ENCODE results near the gene PPARD. TPM values are rescaled to one million over a fixed set of nuclear protein-coding genes. Genes with fewer than 3 reads are reported as not detected.

The PPARD gene
- total RNA-seq, 1 donor from 2014 or later, result 20.8 TPM

DNA sequence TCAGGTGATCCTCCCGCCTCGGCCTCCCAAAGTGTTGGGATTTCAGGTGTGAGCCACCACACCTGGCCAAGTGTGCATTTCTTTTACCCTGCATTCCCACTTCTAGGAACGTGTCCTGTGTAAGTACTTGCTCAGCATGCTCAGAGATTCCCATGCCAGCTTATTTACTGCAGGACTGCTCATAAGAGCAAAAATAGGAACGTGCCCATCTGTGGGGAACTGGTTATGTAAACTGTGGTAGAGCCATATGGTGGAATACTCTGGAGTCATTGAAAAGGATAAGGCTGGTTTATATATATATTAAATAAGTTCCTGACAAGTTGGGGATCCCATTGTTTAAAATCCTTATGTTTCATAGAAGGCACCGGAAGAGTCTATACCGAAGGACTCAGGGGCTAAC is 71.6 kb downstream of the PPARD start:
- H3K4me1 Mint-ChIP-seq, result peaks cover 12% of the 10 kb centered on the region
- H3K4me3 Mint-ChIP-seq, result no peak overlapping the region
- DNase-seq (ENCODE audit: low spot score in 2 of 2, unreplicated experiment in 2 of 2), result no peak
- peaks cover 17% of the 10 kb centered on the region for H3K36me3 Mint-ChIP-seq
- H3K27me3 Mint-ChIP-seq (ENCODE audit: low read depth), result no peaks in the 10 kb centered on the region
- no peak overlapping the region for H3K27ac Mint-ChIP-seq
- no peaks in the 10 kb centered on the region for H3K9me3 Mint-ChIP-seq
- TF ChIP-seq, protein P1, sequence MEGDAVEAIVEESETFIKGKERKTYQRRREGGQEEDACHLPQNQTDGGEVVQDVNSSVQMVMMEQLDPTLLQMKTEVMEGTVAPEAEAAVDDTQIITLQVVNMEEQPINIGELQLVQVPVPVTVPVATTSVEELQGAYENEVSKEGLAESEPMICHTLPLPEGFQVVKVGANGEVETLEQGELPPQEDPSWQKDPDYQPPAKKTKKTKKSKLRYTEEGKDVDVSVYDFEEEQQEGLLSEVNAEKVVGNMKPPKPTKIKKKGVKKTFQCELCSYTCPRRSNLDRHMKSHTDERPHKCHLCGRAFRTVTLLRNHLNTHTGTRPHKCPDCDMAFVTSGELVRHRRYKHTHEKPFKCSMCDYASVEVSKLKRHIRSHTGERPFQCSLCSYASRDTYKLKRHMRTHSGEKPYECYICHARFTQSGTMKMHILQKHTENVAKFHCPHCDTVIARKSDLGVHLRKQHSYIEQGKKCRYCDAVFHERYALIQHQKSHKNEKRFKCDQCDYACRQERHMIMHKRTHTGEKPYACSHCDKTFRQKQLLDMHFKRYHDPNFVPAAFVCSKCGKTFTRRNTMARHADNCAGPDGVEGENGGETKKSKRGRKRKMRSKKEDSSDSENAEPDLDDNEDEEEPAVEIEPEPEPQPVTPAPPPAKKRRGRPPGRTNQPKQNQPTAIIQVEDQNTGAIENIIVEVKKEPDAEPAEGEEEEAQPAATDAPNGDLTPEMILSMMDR (IDR thresholded peaks at IDR 0.05; ENCODE audit: unreplicated experiment), result no peak

DNA sequence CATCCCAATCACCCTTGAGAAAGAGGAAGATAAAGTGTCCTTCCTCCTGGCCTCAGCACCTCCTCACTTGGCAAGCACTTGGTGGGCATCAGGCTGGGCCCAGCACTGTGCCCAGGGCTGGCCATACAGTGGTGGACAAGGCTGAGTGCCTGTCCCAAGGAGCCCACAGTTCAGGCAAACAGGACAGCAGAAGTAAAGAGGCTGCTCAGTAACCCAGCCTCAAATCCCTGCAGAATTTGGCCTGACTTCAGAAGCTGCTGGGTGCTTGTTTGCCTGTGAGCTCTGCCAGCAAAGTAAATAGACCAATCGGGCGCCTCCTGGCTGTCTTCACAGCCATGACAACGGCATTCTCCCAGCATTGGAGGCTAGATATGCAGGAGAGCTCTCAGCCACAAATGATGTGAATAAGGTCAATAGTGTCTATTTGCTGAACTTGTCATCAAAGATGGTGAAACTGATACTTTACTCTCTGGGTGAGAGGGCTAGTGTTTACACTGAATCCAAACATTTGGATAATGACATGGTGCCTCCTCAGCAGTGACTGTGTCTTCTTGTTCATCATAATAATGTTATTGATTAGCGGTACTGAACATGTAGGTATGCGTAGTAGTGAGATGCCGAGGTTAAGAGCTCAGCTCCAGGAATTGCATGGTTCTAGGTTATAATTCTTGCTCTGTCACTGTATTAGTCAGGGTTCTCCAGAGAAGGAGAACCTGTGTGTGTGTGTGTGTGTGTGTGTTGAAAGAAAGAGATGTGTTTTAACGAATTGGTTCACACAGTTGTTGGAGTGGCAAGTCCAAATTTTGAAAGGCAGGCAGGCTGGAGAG is 72.9 kb downstream of the PPARD start:
- Mint-ChIP-seq H3K4me3 (no peak overlapping the region), H3K4me1 (peaks cover 12% of the 10 kb centered on the region), H3K27me3 (ENCODE audit: low read depth) (no peaks in the 10 kb centered on the region), H3K27ac (peak overlapping the region; percentile 11), H3K36me3 (peaks cover 17% of the 10 kb centered on the region), H3K9me3 (no peaks in the 10 kb centered on the region)
- peak in 1 of 2 experiments; percentile 65 for DNase-seq (ENCODE audit: low spot score in 2 of 2, unreplicated experiment in 2 of 2)
- TF ChIP-seq, protein P1 (IDR thresholded peaks at IDR 0.05; ENCODE audit: unreplicated experiment), result no peak

DNA sequence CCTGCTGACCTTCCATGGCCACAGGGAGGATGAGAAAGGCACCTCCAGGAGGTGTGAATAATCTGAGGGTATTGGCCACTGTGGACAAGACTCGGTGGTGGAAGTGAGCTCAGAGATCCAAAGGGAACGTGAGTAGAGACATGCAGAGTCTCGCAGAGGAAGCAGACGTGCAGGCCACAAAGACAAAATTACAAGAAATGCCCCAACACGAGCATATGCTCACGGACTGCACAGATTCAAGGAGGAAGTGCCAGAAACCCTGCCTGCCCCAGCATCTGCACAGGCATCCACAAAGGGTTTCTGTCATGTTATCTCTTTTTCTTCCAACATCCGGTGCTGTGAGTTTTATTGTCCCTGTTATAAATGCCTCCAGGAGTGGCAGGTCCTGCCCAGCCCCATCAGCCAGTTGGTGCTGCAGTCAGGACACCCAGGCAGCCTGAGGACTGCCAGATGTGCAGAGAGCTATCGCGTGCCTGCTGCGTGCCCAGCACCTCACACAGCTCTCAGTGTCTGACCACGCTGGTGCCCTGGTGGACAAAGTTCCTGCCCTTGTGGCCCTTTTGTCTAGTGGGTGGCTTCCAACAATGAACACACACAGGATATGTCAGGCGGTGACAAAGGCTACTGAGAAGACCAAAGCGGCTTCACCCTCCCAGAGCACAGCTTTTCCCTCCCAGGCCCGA is 75.8 kb downstream of the PPARD start:
- TF ChIP-seq, protein P1 (IDR thresholded peaks at IDR 0.05; ENCODE audit: unreplicated experiment), result no peak

DNA sequence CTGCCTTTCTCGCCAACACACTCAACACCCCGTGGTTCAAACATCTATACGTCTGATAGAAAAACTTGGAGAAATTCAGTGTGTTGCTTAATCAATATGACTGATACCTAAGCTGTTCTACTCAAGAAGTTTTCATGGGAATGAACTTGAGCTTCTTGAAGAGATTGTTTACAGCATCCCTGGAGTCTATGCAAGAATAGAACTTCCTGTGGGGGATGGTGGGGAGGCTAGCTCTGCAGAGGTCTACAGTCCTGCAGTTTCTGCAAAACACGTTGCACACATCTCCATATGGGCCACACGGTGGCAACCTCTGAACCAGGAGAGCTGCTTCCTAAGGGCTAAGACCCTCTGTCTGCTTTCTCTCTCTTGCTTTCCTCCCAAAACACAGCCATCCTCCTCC is 77.1 kb downstream of the PPARD start:
- TF ChIP-seq, protein P1 (IDR thresholded peaks at IDR 0.05; ENCODE audit: unreplicated experiment), result no peak
- Mint-ChIP-seq H3K36me3 (peaks cover 12% of the 10 kb centered on the region), H3K27me3 (ENCODE audit: low read depth) (no peaks in the 10 kb centered on the region), H3K4me3 (no peak overlapping the region), H3K4me1 (peaks cover 12% of the 10 kb centered on the region), H3K9me3 (no peaks in the 10 kb centered on the region), H3K27ac (no peak overlapping the region)
- no peak for DNase-seq (ENCODE audit: low spot score in 2 of 2, unreplicated experiment in 2 of 2)

More for the DNA sequence above, 75.8 kb downstream of the PPARD start:
- no peaks in the 10 kb centered on the region for H3K27me3 Mint-ChIP-seq (ENCODE audit: low read depth)
- H3K36me3 Mint-ChIP-seq, result peaks cover 13% of the 10 kb centered on the region
- DNase-seq (ENCODE audit: low spot score in 2 of 2, unreplicated experiment in 2 of 2), result no peak
- peaks cover 12% of the 10 kb centered on the region for H3K4me1 Mint-ChIP-seq
- no peak overlapping the region for H3K4me3 Mint-ChIP-seq
- H3K27ac Mint-ChIP-seq, result no peak overlapping the region
- no peaks in the 10 kb centered on the region for H3K9me3 Mint-ChIP-seq

DNA sequence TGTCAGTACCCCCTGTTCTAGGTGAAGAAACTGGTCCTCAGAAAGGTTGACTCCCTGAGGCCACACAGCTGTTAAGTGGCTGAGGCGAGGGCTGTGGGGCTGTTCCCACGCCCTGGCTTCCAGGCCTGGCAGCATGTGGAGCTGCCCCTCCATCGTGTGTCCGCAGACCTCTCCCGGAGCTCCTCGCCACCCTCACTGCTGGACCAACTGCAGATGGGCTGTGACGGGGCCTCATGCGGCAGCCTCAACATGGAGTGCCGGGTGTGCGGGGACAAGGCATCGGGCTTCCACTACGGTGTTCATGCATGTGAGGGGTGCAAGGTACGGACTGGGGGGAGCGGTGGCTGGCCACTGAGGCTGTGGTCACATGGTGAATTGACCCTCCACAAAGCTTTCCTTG is 77.6 kb downstream of the PPARD start:
- TF ChIP-seq, protein P1 (IDR thresholded peaks at IDR 0.05; ENCODE audit: unreplicated experiment), result no peak
- Mint-ChIP-seq H3K4me3 (no peak overlapping the region), H3K4me1 (peaks cover 8% of the 10 kb centered on the region), H3K9me3 (no peaks in the 10 kb centered on the region), H3K36me3 (peaks cover 12% of the 10 kb centered on the region), H3K27me3 (ENCODE audit: low read depth) (no peaks in the 10 kb centered on the region), H3K27ac (no peak overlapping the region)
- DNase-seq (ENCODE audit: low spot score in 2 of 2, unreplicated experiment in 2 of 2), result no peak

Data from mesothelial cell of epicardium (in vitro differentiated cells).